ENCODE results near the gene LMX1A. TPM values are rescaled to one million over a fixed set of nuclear protein-coding genes. Genes with fewer than 3 reads are reported as not detected.

LMX1A gene
- total RNA-seq, 4 donors from 2014 or later: 1.1 to 2.5 (median 1.8) TPM

DNA sequence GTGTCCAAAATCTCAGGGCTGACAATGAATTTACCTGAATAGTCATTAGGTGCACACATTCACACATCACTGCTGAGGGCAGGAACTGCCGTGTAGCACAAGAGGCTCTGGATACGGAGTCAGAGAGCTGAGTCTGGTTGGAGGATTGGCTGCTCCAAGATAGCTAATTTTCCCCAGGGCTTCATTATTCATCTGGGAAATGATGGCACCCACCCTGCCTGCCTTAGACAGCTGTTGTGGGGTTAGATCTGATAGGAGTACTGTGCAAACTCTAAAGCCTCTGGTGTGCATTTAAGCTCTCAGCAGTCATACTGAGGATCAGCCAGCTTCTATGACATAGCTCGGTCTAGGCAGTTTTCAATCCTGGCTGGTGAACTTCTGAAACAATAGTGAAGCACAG is 67.0 kb downstream of the LMX1A start:
- H3K27ac ChIP-seq: no peak overlapping the region
- no peak overlapping the region for H3K4me3 ChIP-seq
- H3K9me3 ChIP-seq: no peaks in the 10 kb centered on the region
- TF ChIP-seq, protein P1, sequence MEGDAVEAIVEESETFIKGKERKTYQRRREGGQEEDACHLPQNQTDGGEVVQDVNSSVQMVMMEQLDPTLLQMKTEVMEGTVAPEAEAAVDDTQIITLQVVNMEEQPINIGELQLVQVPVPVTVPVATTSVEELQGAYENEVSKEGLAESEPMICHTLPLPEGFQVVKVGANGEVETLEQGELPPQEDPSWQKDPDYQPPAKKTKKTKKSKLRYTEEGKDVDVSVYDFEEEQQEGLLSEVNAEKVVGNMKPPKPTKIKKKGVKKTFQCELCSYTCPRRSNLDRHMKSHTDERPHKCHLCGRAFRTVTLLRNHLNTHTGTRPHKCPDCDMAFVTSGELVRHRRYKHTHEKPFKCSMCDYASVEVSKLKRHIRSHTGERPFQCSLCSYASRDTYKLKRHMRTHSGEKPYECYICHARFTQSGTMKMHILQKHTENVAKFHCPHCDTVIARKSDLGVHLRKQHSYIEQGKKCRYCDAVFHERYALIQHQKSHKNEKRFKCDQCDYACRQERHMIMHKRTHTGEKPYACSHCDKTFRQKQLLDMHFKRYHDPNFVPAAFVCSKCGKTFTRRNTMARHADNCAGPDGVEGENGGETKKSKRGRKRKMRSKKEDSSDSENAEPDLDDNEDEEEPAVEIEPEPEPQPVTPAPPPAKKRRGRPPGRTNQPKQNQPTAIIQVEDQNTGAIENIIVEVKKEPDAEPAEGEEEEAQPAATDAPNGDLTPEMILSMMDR (IDR thresholded peaks at IDR 0.05): no peak
- no peak for TF ChIP-seq POLR2A (IDR thresholded peaks at IDR 0.05)
- H3K27me3 ChIP-seq: no peaks in the 10 kb centered on the region
- no peak for DNase-seq
- peaks cover 0 to 10% (median 0%) of the 10 kb centered on the region in 4 donors for H3K4me1 ChIP-seq
- H3K36me3 ChIP-seq: no peaks in the 10 kb centered on the region

DNA sequence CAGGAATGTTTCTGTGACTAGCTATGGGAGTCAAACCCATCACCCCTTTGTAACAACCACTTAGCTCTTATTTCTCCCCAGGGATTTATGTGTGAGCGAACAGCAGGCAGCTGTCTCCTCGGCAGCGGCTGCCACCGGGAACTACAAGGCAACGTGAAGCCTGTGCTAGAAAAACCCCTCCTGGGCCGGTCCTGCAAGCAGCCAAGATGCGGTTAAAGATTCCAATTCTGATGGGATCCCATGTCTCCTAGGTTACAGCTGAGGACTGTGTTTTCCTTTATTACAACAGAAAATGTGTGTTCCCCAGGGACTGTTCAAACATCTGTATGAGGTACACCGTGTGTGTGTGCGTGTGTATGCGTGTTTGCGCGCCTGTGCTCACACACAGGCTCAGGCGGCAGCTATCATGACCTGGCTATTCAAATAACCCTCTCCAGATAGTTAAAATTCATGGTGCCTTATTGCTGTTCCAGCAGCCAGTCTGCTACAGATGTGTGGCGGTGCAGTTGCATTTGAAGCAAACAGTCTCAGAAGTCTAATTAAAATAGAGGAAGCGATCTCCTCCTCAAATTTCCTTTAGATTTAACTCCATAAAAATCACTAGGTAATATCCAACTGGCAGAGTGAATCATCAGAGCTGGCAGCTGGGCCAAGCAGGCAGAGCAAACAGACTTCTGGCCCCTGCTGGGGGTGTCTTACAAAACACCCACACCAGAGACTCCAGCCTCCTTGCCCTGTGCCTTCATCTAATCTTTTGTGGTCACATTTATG is 68.0 kb downstream of the LMX1A start:
- DNase-seq: no peak
- H3K27ac ChIP-seq: no peak overlapping the region
- no peak overlapping the region for H3K4me3 ChIP-seq
- no peak for TF ChIP-seq POLR2A (IDR thresholded peaks at IDR 0.05)
- TF ChIP-seq, protein P1 (IDR thresholded peaks at IDR 0.05): no peak
- no peaks in the 10 kb centered on the region for H3K9me3 ChIP-seq
- no peaks in the 10 kb centered on the region for H3K27me3 ChIP-seq
- peaks cover 0 to 10% (median 0%) of the 10 kb centered on the region in 4 donors for H3K4me1 ChIP-seq
- H3K36me3 ChIP-seq: no peaks in the 10 kb centered on the region

DNA sequence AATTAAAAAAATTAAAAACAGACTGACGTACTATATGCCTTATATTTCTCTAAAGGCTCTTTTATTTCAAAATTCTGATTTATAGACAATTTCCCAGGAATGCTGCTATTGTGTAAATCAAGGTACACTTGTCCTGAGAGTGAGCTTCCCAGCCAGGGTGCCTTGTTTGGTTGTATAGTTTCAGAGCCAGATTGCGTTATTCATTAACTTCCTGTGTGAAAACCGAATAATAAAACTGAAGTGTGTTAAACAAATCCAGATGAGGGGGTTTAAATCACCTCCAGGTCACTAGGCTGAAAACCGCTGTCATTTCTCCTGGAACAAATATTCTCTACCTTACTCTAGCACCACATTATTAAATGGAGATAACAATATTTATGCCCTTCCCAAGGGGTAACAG is 68.7 kb downstream of the LMX1A start:
- H3K27ac ChIP-seq: no peak overlapping the region

DNA sequence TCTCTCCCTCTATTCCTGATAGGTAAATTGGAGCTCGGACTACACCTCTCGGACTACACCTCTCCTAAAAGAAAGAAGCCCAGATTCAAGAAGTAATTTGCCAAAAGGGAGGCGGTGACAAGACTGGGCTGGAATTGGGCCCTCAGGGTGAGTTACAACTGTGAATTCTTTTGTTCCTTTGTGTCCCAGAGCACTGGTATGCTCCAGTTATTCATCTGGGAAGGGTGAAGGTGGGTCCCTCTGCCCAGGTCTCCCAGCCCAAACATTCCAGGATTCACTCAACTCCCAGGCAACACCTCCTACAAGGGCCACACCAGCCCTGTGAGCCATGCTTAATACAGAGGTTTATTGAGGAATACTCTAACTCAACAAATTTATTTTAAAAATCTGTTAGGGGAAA is 69.2 kb downstream of the LMX1A start:
- no peak overlapping the region for H3K4me3 ChIP-seq
- H3K27ac ChIP-seq: no peak overlapping the region
- TF ChIP-seq, protein P1 (IDR thresholded peaks at IDR 0.05): no peak
- TF ChIP-seq POLR2A (IDR thresholded peaks at IDR 0.05): no peak
- DNase-seq: no peak
- no peaks in the 10 kb centered on the region for H3K27me3 ChIP-seq
- no peaks in the 10 kb centered on the region for H3K9me3 ChIP-seq
- H3K36me3 ChIP-seq: no peaks in the 10 kb centered on the region
- H3K4me1 ChIP-seq: peaks cover 0 to 10% (median 0%) of the 10 kb centered on the region in 4 donors

More for the DNA sequence above, 68.7 kb downstream of the LMX1A start:
- peaks cover 0 to 10% (median 0%) of the 10 kb centered on the region in 4 donors for H3K4me1 ChIP-seq
- H3K27me3 ChIP-seq: no peaks in the 10 kb centered on the region
- no peak for DNase-seq
- TF ChIP-seq POLR2A (IDR thresholded peaks at IDR 0.05): no peak
- TF ChIP-seq, protein P1 (IDR thresholded peaks at IDR 0.05): no peak
- no peaks in the 10 kb centered on the region for H3K36me3 ChIP-seq
- H3K9me3 ChIP-seq: no peaks in the 10 kb centered on the region
- no peak overlapping the region for H3K4me3 ChIP-seq

DNA sequence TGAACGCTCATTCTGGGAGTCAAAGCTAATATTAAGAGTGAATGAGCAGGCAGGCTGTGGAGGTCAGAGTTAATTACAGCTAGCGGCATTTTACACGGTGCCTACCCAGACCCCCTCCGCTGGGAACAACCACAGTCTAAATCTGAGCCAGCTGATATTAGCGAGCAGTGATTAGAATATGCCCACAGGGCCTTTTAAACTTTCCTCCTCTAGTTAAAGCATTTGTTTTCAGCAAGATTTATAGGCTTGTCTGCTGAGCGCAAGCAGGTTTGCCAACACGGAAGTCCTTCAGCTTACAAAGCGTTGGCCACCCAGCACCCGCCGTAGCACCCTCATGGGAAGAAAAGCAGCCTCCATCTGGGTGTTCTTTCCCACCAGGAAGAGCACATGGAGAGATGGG is 72.1 kb downstream of the LMX1A start:
- Histone ChIP-seq H3K9me3 (no peaks in the 10 kb centered on the region), H3K36me3 (no peaks in the 10 kb centered on the region), H3K27me3 (no peaks in the 10 kb centered on the region), H3K4me1 (peaks cover 0 to 10% (median 0%) of the 10 kb centered on the region in 4 donors), H3K4me3 (no peak overlapping the region), H3K27ac (no peak overlapping the region)
- TF ChIP-seq, protein P1 (IDR thresholded peaks at IDR 0.05): no peak
- no peak for TF ChIP-seq POLR2A (IDR thresholded peaks at IDR 0.05)
- no peak for DNase-seq

Measured in Peyer's patch (tissue), 4 donors.